SKM-1 treated with dmso at 0.1 percent for 144 hours (cell line): Measurements from ENCODE around the gene DNAAF9.

Source experiments
- DNase-seq: peaks from one replicate; lab custom pipeline; 2025; ENCODE audit not compliant: unreplicated experiment; lab: John Stamatoyannopoulos, UW

The DNAAF9 gene

GRCh38 chr20:3412600-3413392, 5.3 kb upstream of the DNAAF9 start:
- no peak for DNase-seq

DNA sequence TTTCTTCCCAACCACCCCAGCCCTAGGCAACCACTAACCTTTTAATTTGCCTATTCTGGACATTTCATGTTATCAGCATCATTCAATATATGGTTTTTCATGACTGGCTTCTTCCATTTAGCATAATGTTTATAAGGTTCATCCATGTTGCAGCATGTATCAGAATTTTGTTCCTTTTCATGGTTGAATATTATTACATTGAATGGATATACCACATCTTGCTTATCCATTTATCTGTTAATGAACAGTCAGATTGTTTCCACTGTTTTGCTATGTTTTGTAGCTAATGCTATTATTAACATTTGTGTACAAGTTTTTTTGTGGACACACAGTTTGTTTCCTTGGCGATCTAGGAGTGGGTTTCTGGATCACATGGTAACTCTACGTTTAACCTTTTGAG, 3.0 kb upstream of the DNAAF9 start:
- no peak for DNase-seq

GRCh38 chr20:3409417-3409816, 1.9 kb upstream of the DNAAF9 start:
- DNase-seq, result no peak

- peak; percentile 33 for DNase-seq
These were observed 535 bp upstream of the DNAAF9 start for GRCh38 chr20:3407771-3408637.

DNA sequence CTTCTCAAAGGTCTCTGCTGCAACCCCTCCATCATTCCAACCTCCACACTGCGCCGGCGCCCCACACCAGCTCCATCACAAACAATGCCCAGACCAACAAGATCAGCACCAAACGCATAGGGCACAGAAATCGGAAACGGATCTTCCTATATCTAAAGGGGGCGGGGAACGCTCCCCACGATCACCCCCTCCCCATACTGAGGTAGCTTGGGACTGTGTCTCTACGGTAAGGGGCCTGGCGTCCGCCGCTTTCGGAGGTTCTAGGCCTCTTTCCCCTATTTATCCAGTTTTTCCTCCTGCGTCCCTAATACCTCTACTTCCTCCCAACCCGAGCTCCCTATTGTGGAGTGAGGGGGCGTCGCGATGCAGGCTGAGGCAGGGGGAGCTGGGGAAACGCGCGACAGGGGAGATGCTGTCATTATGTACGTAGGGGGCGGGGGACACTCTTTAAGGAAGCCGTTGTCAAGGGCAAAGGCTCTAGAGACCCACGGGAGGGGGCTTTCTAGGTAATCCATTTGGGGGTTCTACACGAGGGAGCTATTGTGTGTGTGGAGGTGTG, 909 bp downstream of the DNAAF9 start:
- no peak for DNase-seq

DNA sequence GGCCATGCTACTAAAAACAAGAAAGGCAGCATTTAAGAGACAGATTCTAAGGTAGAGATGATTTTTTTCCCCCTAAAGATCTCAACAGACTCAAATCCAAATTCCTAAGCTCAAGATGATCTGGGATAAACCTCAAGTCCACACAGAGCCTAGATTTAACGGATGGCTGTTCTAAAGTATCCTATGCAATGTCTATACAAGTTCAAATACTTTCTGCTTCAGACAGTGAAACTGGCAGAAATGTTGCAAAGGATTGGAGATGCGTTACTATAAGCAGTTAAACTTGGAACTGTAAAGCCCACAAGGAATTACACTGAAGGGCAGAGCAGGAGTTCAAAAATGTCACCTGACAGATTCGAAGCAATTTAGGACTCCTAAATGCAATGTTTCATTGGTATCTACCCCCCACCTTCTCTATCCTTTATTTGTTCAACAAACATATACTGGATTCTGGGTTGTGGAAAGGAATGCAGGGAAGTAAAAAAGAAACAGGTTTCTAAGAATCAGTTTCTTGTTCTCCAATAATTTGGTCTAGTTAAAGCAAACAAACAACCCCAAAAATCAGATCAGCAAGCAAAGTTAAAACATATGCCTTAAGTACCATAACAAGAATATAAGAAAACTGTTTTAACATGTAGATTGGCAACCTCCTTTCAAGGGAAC, 1.6 kb downstream of the DNAAF9 start:
- DNase-seq, result no peak

DNA sequence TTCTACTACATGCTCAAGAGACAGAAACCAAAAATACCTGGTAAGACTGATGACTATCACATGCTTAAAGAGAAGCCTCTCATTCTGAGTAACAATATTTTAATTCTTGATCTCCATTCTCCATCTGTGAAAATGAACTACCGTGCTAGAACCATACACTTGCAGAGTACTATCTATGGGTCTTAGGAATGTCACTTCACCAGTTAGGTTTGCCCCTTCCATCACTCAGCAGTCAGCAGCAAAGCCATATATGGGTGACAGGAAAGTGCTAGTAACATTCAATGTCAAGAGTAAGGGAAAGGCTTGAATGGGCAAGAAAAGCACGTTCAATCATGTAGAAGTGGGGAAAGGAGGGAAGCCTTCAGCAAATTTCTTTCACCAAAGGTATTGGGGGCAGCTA, 2.3 kb downstream of the DNAAF9 start:
- no peak for DNase-seq

DNA sequence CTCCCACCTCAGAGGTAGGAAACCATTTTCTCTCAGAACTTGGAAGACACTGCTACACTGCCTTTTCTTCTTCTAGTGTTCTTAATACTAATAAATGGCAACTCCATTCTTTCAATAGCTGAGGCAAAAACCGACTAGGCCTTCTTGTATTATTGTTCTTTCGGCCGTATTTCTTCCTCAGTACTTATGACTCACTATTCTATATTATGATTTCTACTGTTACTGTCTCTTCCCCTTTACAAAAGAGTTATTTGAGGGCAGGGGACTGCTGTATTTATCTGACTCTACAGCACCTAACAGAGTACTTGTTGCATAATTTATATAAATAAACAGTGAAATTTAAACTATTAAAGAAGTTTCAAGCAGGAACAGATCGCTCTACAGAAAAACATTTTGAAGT, 3.1 kb downstream of the DNAAF9 start:
- no peak for DNase-seq

DNA sequence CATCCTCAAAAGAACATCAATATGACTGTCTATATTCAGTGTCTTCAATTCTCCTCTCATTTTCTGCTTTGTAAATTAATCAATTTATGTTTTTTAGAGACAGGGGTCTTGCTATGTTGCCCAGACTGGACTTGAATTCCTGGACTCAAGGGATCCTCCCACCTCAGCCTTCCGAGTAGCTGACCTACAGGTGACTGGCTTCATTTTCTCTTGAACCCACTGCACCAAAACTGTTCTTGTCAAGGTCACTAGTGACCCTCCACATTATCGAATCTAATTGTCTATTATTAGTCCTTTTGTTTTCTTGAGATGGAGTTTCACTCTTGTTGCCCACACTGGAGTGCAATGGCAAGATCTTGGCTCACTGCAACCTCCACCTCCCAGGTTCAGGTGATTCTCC, 3.7 kb downstream of the DNAAF9 start:
- no peak for DNase-seq

GRCh38 chr20:3402453-3402852, 5.0 kb downstream of the DNAAF9 start:
- no peak for DNase-seq

- no peak for DNase-seq
These were observed 7.0 kb downstream of the DNAAF9 start for GRCh38 chr20:3400260-3401155.

DNA sequence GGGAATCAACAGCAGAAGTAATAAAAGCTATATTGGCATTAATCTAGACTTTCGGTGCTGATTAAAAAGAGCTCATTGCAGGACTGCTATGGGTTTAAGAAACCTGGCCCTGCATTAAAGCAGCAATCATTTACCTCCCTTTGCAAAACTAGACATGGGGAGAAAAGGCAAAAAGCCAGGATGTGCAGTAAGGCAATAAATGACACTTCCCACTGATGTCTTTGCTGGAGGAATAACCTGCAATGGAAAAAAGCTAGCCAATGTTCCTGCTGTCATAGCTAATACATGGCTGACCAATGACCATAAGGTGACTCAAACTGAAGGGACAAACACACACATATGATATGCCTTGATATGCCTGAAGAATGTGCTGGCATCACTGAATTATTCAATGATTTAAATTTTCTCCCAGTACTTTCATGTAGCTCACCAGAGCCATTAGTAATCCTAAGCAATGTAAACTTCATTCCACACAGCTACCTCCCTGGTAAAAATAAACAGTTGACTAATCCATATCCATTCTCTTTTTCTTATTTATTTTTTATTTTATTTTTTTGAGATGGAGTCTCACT, 8.7 kb downstream of the DNAAF9 start:
- DNase-seq, result no peak

- no peak for DNase-seq
These were observed 11.0 kb downstream of the DNAAF9 start for GRCh38 chr20:3396492-3396891.

- no peak for DNase-seq
These were observed 14.7 kb downstream of the DNAAF9 start for GRCh38 chr20:3392756-3393155.

- DNase-seq, result no peak
These were observed 16.6 kb downstream of the DNAAF9 start for GRCh38 chr20:3390759-3391425.

- DNase-seq, result no peak
These were observed 23.5 kb downstream of the DNAAF9 start for GRCh38 chr20:3383878-3384495.

DNA sequence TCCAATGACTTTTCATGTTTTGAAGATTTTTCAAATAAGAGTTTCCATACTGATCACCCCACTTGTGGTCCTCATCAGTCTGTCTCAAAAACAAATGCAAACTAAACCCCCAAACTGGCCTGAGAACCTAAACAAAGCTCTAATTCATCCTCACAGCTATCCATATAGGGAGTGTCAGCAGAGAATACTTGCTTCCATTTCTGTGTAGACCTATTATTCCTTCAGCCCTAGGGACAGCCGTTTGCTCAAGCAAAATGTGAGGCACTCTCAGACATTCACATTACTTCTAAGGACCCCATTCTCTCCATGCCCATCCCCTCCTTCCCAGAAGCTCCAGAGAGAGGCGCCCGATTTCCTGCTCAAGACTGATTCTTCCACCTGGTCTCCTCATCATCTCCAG, 24.6 kb downstream of the DNAAF9 start:
- no peak for DNase-seq

DNA sequence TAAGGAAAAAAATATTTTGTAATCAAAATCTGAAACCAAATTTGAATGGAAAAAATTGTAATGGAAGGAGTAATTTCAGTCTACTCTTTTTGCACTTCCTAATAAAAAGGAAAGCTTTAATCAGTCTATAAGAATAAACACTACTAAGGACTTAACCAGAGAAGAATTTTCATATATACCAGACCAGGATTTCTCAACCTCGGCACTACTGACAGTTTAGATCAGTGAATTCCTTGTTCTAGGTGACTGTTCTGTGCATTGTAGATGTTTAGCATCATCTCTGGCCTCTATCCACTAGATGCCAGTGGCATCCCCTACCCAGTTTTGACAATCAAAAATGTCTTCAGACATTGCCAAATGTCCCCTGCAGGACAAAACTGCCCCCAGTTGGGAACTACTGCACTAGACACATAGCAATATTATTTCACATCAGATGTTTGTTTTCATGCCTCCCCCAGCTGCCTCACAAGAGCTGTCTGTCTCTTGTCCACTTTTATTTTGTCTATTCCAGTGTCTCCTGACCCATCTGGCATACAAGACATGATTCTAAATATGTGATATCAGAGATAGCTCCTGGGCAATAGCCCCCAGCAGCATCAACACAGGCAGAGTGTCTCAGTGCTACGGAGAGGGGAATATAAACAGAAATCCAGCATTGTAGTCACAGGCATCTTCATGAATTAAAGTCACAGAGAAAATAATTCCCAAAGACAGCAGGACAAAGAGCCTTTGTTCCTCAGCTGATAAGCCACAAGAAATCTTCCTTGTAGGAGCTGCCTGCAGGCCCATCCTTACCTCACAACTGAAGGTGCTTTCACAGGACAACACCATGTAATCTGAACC, 27.0 kb downstream of the DNAAF9 start:
- DNase-seq, result no peak
